ENCODE measurements around the gene GPR156.
"Not testable (repeated sequence)": the region's sequence is repeated elsewhere in the genome, so short reads cannot be mapped to it uniquely, and the experiment has no call there.

The GPR156 gene

DNA sequence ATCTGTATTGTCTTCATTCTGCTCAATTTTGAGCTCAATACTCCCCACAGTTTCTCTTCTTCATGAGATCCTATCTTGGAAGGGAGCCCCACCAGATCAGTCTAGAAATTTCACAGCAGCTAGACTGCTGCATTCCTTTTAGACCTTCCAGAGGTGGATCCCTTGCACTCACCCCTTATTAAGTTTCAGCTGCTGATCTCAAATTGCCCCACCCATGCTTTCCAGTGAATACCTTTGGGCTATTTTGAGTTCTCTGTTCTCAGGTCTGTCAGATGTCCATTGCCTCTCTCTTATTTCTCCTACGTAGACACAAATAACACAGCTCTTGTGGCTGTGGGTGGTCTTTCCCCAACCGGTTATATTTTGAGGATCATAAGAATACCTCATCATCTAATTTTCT lies 60.8 kb downstream of the GPR156 start:
- Histone ChIP-seq H3K9me3 (ENCODE audit: control insufficient read depth, insufficient read depth, low read length) (no peaks in the 10 kb centered on the region), H3K27me3 (ENCODE audit: control insufficient read depth, insufficient read depth, low read length) (no peaks in the 10 kb centered on the region), H3K36me3 (ENCODE audit: control insufficient read depth, insufficient read depth, low read length) (no peaks in the 10 kb centered on the region), H3K4me1 (ENCODE audit: control insufficient read depth, insufficient read depth, low read length) (no peaks in the 10 kb centered on the region), H3K4me3 (ENCODE audit: low read length) (no peak overlapping the region), H3K27ac (ENCODE audit: low read length) (no peak overlapping the region)
- WGBS (ENCODE audit: insufficient coverage, insufficient read length), result no CpG with 5 or more reads among the region's 2 CpGs
- no peak for DNase-seq (ENCODE audit: low read depth, low spot score)

DNA sequence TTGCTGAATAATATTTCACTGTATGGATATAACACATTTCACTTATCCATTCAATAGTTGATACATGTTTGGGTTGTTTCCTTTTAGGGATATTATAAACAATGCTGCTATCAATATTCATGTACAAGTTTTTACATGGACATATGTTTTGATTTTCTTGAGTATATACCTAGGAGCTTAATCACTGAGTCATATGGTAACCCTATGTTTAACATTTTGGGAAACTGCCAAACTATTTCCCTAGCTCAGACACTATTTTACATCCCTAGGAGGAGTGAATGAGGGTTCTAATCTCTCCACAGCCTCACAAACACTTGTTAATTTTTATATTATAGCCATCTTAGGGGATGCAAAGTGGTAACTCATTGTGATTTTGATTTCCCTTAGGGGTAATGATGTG lies 66.0 kb downstream of the GPR156 start:
- no peak for DNase-seq (ENCODE audit: low read depth, low spot score)

GRCh38 chr3:120216633-120217032 lies 68.4 kb downstream of the GPR156 start:
- H3K4me1 ChIP-seq (ENCODE audit: control insufficient read depth, insufficient read depth, low read length); H3K36me3 ChIP-seq (ENCODE audit: control insufficient read depth, insufficient read depth, low read length); H3K4me3 ChIP-seq (ENCODE audit: low read length); H3K27me3 ChIP-seq (ENCODE audit: control insufficient read depth, insufficient read depth, low read length); DNase-seq (ENCODE audit: low read depth, low spot score); H3K27ac ChIP-seq (ENCODE audit: low read length); H3K9me3 ChIP-seq (ENCODE audit: control insufficient read depth, insufficient read depth, low read length): not testable (repeated sequence)
- WGBS (ENCODE audit: insufficient coverage, insufficient read length), result no CpG with 5 or more reads among the region's 1 CpG

More for the DNA sequence above, 66.0 kb downstream of the GPR156 start:
- H3K27ac ChIP-seq (ENCODE audit: low read length), result no peak overlapping the region
- no peaks in the 10 kb centered on the region for H3K4me1 ChIP-seq (ENCODE audit: control insufficient read depth, insufficient read depth, low read length)
- H3K27me3 ChIP-seq (ENCODE audit: control insufficient read depth, insufficient read depth, low read length), result no peaks in the 10 kb centered on the region
- no peak overlapping the region for H3K4me3 ChIP-seq (ENCODE audit: low read length)
- no peaks in the 10 kb centered on the region for H3K36me3 ChIP-seq (ENCODE audit: control insufficient read depth, insufficient read depth, low read length)
- no peaks in the 10 kb centered on the region for H3K9me3 ChIP-seq (ENCODE audit: control insufficient read depth, insufficient read depth, low read length)

- WGBS (ENCODE audit: insufficient coverage, insufficient read length), result no CpG with 5 or more reads among the region's 4 CpGs
- Histone ChIP-seq H3K27ac (ENCODE audit: low read length) (no peak overlapping the region), H3K27me3 (ENCODE audit: control insufficient read depth, insufficient read depth, low read length) (no peaks in the 10 kb centered on the region), H3K9me3 (ENCODE audit: control insufficient read depth, insufficient read depth, low read length) (no peaks in the 10 kb centered on the region), H3K4me1 (ENCODE audit: control insufficient read depth, insufficient read depth, low read length) (no peaks in the 10 kb centered on the region), H3K36me3 (ENCODE audit: control insufficient read depth, insufficient read depth, low read length) (no peaks in the 10 kb centered on the region), H3K4me3 (ENCODE audit: low read length) (no peak overlapping the region)
- no peak for DNase-seq (ENCODE audit: low read depth, low spot score)
Measured at GRCh38 chr3:120214176-120214575, 70.8 kb downstream of the GPR156 start.

- H3K27ac ChIP-seq (ENCODE audit: low read length), result no peak overlapping the region
- no peaks in the 10 kb centered on the region for H3K4me1 ChIP-seq (ENCODE audit: control insufficient read depth, insufficient read depth, low read length)
- no peak for DNase-seq (ENCODE audit: low read depth, low spot score)
- no peaks in the 10 kb centered on the region; the same call in 1 of the 2 replicates for H3K9me3 ChIP-seq (ENCODE audit: control insufficient read depth, insufficient read depth, low read length)
- WGBS (ENCODE audit: insufficient coverage, insufficient read length), result no CpG with 5 or more reads among the region's 1 CpG
- no peaks in the 10 kb centered on the region for H3K27me3 ChIP-seq (ENCODE audit: control insufficient read depth, insufficient read depth, low read length)
- no peaks in the 10 kb centered on the region for H3K36me3 ChIP-seq (ENCODE audit: control insufficient read depth, insufficient read depth, low read length)
- no peak overlapping the region for H3K4me3 ChIP-seq (ENCODE audit: low read length)
Measured at GRCh38 chr3:120212505-120212904, 72.5 kb downstream of the GPR156 start.

GRCh38 chr3:120209425-120209824 lies 75.6 kb downstream of the GPR156 start:
- no peak overlapping the region for H3K27ac ChIP-seq (ENCODE audit: low read length)
- H3K36me3 ChIP-seq (ENCODE audit: control insufficient read depth, insufficient read depth, low read length), result no peaks in the 10 kb centered on the region
- no peak for DNase-seq (ENCODE audit: low read depth, low spot score)
- no peaks in the 10 kb centered on the region; the same call in 1 of the 2 replicates for H3K9me3 ChIP-seq (ENCODE audit: control insufficient read depth, insufficient read depth, low read length)
- H3K27me3 ChIP-seq (ENCODE audit: control insufficient read depth, insufficient read depth, low read length), result no peaks in the 10 kb centered on the region
- no peak overlapping the region for H3K4me3 ChIP-seq (ENCODE audit: low read length)
- no peaks in the 10 kb centered on the region for H3K4me1 ChIP-seq (ENCODE audit: control insufficient read depth, insufficient read depth, low read length)
- no CpG with 5 or more reads among the region's 1 CpG for WGBS (ENCODE audit: insufficient coverage, insufficient read length)

GRCh38 chr3:120204338-120204737 lies 80.7 kb downstream of the GPR156 start:
- Histone ChIP-seq H3K9me3 (ENCODE audit: control insufficient read depth, insufficient read depth, low read length) (no peaks in the 10 kb centered on the region; the same call in 1 of the 2 replicates), H3K4me3 (ENCODE audit: low read length) (no peak overlapping the region), H3K36me3 (ENCODE audit: control insufficient read depth, insufficient read depth, low read length) (no peaks in the 10 kb centered on the region), H3K27me3 (ENCODE audit: control insufficient read depth, insufficient read depth, low read length) (no peaks in the 10 kb centered on the region), H3K4me1 (ENCODE audit: control insufficient read depth, insufficient read depth, low read length) (no peaks in the 10 kb centered on the region; the same call in 1 of the 2 replicates), H3K27ac (ENCODE audit: low read length) (no peak overlapping the region)
- WGBS (ENCODE audit: insufficient coverage, insufficient read length), result no CpG with 5 or more reads among the region's 5 CpGs
- no peak for DNase-seq (ENCODE audit: low read depth, low spot score)

DNA sequence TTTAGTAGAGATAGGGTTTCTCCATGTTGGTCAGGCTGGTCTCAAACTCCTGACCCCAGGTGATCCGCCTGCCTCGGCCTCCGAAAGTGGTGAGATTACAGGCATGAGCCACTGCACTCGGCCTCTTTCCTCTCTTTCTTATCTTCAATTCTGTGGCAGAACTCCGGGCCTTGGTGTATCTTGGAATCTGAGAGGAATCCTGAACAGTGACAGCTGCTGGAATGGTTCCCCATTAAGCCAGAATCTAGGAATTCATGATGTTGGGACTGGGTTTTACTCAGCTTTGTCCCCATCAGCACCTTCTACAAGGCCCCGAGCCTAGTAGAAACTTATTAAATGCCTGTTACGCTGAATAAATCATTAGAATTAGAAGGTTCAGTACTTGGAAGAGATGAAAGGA lies 81.4 kb downstream of the GPR156 start:
- H3K27ac ChIP-seq (ENCODE audit: low read length), result no peak overlapping the region
- H3K27me3 ChIP-seq (ENCODE audit: control insufficient read depth, insufficient read depth, low read length), result no peaks in the 10 kb centered on the region
- no CpG with 5 or more reads among the region's 7 CpGs for WGBS (ENCODE audit: insufficient coverage, insufficient read length)
- H3K36me3 ChIP-seq (ENCODE audit: control insufficient read depth, insufficient read depth, low read length), result no peaks in the 10 kb centered on the region
- DNase-seq (ENCODE audit: low read depth, low spot score), result no peak
- no peaks in the 10 kb centered on the region for H3K9me3 ChIP-seq (ENCODE audit: control insufficient read depth, insufficient read depth, low read length)
- no peak overlapping the region for H3K4me3 ChIP-seq (ENCODE audit: low read length)
- H3K4me1 ChIP-seq (ENCODE audit: control insufficient read depth, insufficient read depth, low read length), result no peaks in the 10 kb centered on the region; the same call in 1 of the 2 replicates

GRCh38 chr3:120203016-120203415 lies 82.0 kb downstream of the GPR156 start:
- no CpG with 5 or more reads among the region's 2 CpGs for WGBS (ENCODE audit: insufficient coverage, insufficient read length)
- H3K4me3 ChIP-seq (ENCODE audit: low read length), result no peak overlapping the region
- H3K9me3 ChIP-seq (ENCODE audit: control insufficient read depth, insufficient read depth, low read length), result no peaks in the 10 kb centered on the region
- no peaks in the 10 kb centered on the region for H3K27me3 ChIP-seq (ENCODE audit: control insufficient read depth, insufficient read depth, low read length)
- no peaks in the 10 kb centered on the region for H3K36me3 ChIP-seq (ENCODE audit: control insufficient read depth, insufficient read depth, low read length)
- no peaks in the 10 kb centered on the region; the same call in 1 of the 2 replicates for H3K4me1 ChIP-seq (ENCODE audit: control insufficient read depth, insufficient read depth, low read length)
- H3K27ac ChIP-seq (ENCODE audit: low read length), result no peak overlapping the region
- no peak for DNase-seq (ENCODE audit: low read depth, low spot score)

DNA sequence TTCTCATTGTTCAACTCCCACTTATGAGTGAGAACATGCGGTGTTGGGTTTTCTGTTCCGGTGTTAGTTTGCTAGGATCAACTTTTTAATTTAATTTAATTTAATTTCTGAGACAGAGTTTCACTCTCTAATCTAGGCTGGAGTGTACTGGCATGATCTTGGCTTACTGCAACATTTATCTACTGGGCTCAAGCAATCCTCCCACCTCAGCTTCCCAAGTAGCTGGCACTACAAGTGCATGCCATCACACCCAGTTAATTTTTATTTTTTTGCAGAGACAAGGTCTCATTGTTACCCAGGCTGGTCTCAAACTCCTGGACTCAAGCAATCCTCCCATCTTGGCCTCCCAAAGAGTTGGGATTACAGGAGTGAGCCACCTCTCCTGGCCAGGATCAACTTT lies 82.7 kb downstream of the GPR156 start:
- no peak overlapping the region for H3K27ac ChIP-seq (ENCODE audit: low read length)
- no peak for DNase-seq (ENCODE audit: low read depth, low spot score)
- no peaks in the 10 kb centered on the region for H3K27me3 ChIP-seq (ENCODE audit: control insufficient read depth, insufficient read depth, low read length)
- no peaks in the 10 kb centered on the region; the same call in 1 of the 2 replicates for H3K4me1 ChIP-seq (ENCODE audit: control insufficient read depth, insufficient read depth, low read length)
- no peaks in the 10 kb centered on the region for H3K36me3 ChIP-seq (ENCODE audit: control insufficient read depth, insufficient read depth, low read length)
- no peak overlapping the region for H3K4me3 ChIP-seq (ENCODE audit: low read length)
- no peaks in the 10 kb centered on the region for H3K9me3 ChIP-seq (ENCODE audit: control insufficient read depth, insufficient read depth, low read length)
- WGBS (ENCODE audit: insufficient coverage, insufficient read length), result no CpG with 5 or more reads among the region's 2 CpGs

- Histone ChIP-seq H3K27ac (ENCODE audit: low read length) (no peak overlapping the region), H3K4me1 (ENCODE audit: control insufficient read depth, insufficient read depth, low read length) (no peaks in the 10 kb centered on the region; the same call in 1 of the 2 replicates), H3K27me3 (ENCODE audit: control insufficient read depth, insufficient read depth, low read length) (no peaks in the 10 kb centered on the region), H3K4me3 (ENCODE audit: low read length) (no peak overlapping the region), H3K9me3 (ENCODE audit: control insufficient read depth, insufficient read depth, low read length) (no peaks in the 10 kb centered on the region), H3K36me3 (ENCODE audit: control insufficient read depth, insufficient read depth, low read length) (no peaks in the 10 kb centered on the region)
- no peak for DNase-seq (ENCODE audit: low read depth, low spot score)
- no CpG with 5 or more reads among the region's 6 CpGs for WGBS (ENCODE audit: insufficient coverage, insufficient read length)
Measured at GRCh38 chr3:120200493-120201235, 84.4 kb downstream of the GPR156 start.

Measured in iPS DF 6.9 (cell line).